H1 (cell line): Measurements from ENCODE around the gene PVR. TPM values are rescaled to one million over a fixed set of nuclear protein-coding genes. Genes with fewer than 3 reads are reported as not detected.

Experiments
- CTCF ChIA-PET: fragments of 300-600 bp; sonication (Branson Sonifier 250); formaldehyde crosslinking; loops from one replicate; lab custom pipeline; 2021; ENCODE audit not compliant: partially characterized antibody; lab: Charles Lee
- POLR2A ChIA-PET: fragments of 300-600 bp; sonication (Branson Sonifier 250); formaldehyde crosslinking; loops from one replicate; lab custom pipeline; 2021; ENCODE audit warnings: inconsistent platforms; ENCODE audit not compliant: partially characterized antibody; lab: Charles Lee
- DNase-seq, 2 experiments: peaks; one replicate each; pipeline versions ENCODE4 v3.0.0 to v3.0.0-alpha.2; 2010 to 2022; ENCODE audit warnings: low spot score in 2 of 2, low read depth in 1 of 2, mixed read lengths in 1 of 2
- FAIRE-seq: peaks from 2 replicates; lab custom pipeline; 2011; peaks lifted over from hg19 to GRCh38; lab: Jason Lieb, UNC
- H2AFZ ChIP-seq: 2 replicates; pipeline ENCODE4 v1.8.1; 2012; ENCODE audit warnings: low read length, inconsistent platforms
- H2AK5ac ChIP-seq: 2 replicates; pipeline ENCODE4 v1.6.1; 2013; ENCODE audit warnings: low read depth, low read length
- H2BK120ac ChIP-seq: replicated peaks from 2 replicates; pipeline ENCODE3; 2013; ENCODE audit warnings: low read depth, low read length, inconsistent platforms
- H2BK12ac ChIP-seq: 2 replicates; pipeline ENCODE4 v1.6.1; 2013; ENCODE audit warnings: low read depth, low read length
- H2BK15ac ChIP-seq: 2 replicates; pipeline ENCODE4 v1.6.1; 2013; ENCODE audit warnings: low read length
- H2BK20ac ChIP-seq: 2 replicates; pipeline ENCODE4 v1.6.1; 2013; ENCODE audit warnings: low read length
- H2BK5ac ChIP-seq: 2 replicates; pipeline ENCODE4 v1.6.1; 2013; ENCODE audit warnings: low read depth, low read length
- H3K14ac ChIP-seq: 2 replicates; pipeline ENCODE4 v1.6.1; 2013; ENCODE audit warnings: inconsistent platforms; ENCODE audit not compliant: insufficient read length
- H3K18ac ChIP-seq: 2 replicates; pipeline ENCODE4 v1.6.1; 2013; ENCODE audit warnings: low read length; ENCODE audit errors: extremely low read depth
- H3K23ac ChIP-seq: 2 replicates; pipeline ENCODE4 v1.6.1; 2013; ENCODE audit warnings: inconsistent platforms; ENCODE audit not compliant: insufficient read length
- H3K23me2 ChIP-seq: 2 replicates; pipeline ENCODE4 v1.6.1; 2013; ENCODE audit warnings: low read depth, low read length
- H3K27ac ChIP-seq: 2 replicates; pipeline ENCODE4 v1.6.1; 2011; ENCODE audit warnings: low read depth, low read length, inconsistent platforms
- H3K27me3 ChIP-seq, 4 experiments: replicated peaks in 1 of 4; 1 replicate in 1 of 4; 2 replicates in 3 of 4; pipeline versions ENCODE4 v1.6.1 to v1.8.1; 2011 to 2013; ENCODE audit warnings: low read length in 3 of 4, mild to moderate bottlenecking in 3 of 4, inconsistent platforms in 2 of 4, mixed read lengths in 2 of 4, moderate library complexity in 1 of 4; ENCODE audit not compliant: control insufficient read depth in 3 of 4, insufficient read depth in 3 of 4; ENCODE audit errors: extremely low read depth in 1 of 4
- H3K36me3 ChIP-seq, 4 experiments: 2 replicates each; pipeline versions ENCODE4 v1.6.1 to v1.8.1; 2011 to 2013; ENCODE audit warnings: mild to moderate bottlenecking in 4 of 4, low read length in 3 of 4, moderate library complexity in 2 of 4, control low read depth in 1 of 4, inconsistent platforms in 1 of 4; ENCODE audit not compliant: insufficient read depth in 4 of 4, control insufficient read depth in 2 of 4
- H3K4ac ChIP-seq: replicated peaks from 2 replicates; pipeline ENCODE3; 2013; ENCODE audit warnings: low read length, low read depth, mixed read lengths, inconsistent platforms; ENCODE audit not compliant: insufficient read length
- H3K4me1 ChIP-seq, 4 experiments: replicated peaks in 1 of 4; 1 replicate in 1 of 4; 2 replicates in 3 of 4; pipeline versions ENCODE4 v1.6.1 to v1.8.1; 2011 to 2013; ENCODE audit warnings: low read length in 3 of 4, inconsistent platforms in 2 of 4, mixed read lengths in 1 of 4; ENCODE audit not compliant: insufficient read depth in 4 of 4, control insufficient read depth in 3 of 4
- H3K4me2 ChIP-seq, 2 experiments: 2 replicates each; pipeline versions ENCODE4 v1.6.1 to v1.8.1; 2011 to 2013; ENCODE audit warnings: low read depth in 2 of 2, low read length in 2 of 2, control low read depth in 1 of 2, inconsistent platforms in 1 of 2, mild to moderate bottlenecking in 1 of 2; ENCODE audit not compliant: insufficient read depth in 1 of 2
- H3K4me3 ChIP-seq, 4 experiments: fragments of 200-600, 300-600 bp in 1 of 4; sonication (generic), shearing (Covaris generic), sonication (Bioruptor Twin) in 1 of 4; 2 replicates each; pipeline versions ENCODE4 v1.5.1 to v1.8.1; 2011 to 2016; ENCODE audit warnings: low read length in 4 of 4, low read depth in 3 of 4, control low read depth in 2 of 4, inconsistent platforms in 2 of 4, mild to moderate bottlenecking in 2 of 4, mixed read lengths in 1 of 4, moderate library complexity in 1 of 4; ENCODE audit not compliant: insufficient read depth in 2 of 4; ENCODE audit errors: extremely low read depth in 1 of 4
- H3K56ac ChIP-seq: replicated peaks from 2 replicates; pipeline ENCODE3; 2013; ENCODE audit warnings: low read depth, mild to moderate bottlenecking, mixed read lengths, low read length, inconsistent platforms; ENCODE audit not compliant: insufficient read length
- H3K79me1 ChIP-seq: 2 replicates; pipeline ENCODE4 v1.6.1; 2013; ENCODE audit warnings: low read depth, low read length, control low read depth
- H3K79me2 ChIP-seq, 2 experiments: 2 replicates each; pipeline versions ENCODE4 v1.6.1 to v1.8.1; 2012 to 2013; ENCODE audit warnings: low read length in 2 of 2, mild to moderate bottlenecking in 2 of 2, inconsistent platforms in 1 of 2; ENCODE audit not compliant: insufficient read depth in 2 of 2, control insufficient read depth in 1 of 2
- H3K9ac ChIP-seq, 4 experiments: replicated peaks in 1 of 4; 1 replicate in 1 of 4; 2 replicates in 3 of 4; pipeline versions ENCODE4 v1.6.1 to v1.8.1; 2011 to 2013; ENCODE audit warnings: low read depth in 3 of 4, low read length in 3 of 4, control low read depth in 2 of 4, mild to moderate bottlenecking in 2 of 4, moderate library complexity in 2 of 4, inconsistent platforms in 1 of 4; ENCODE audit errors: extremely low read depth in 1 of 4
- H3K9me3 ChIP-seq, 2 experiments: 2 replicates each; pipeline versions ENCODE4 v1.6.1 to v1.8.1; 2012 to 2013; ENCODE audit warnings: mild to moderate bottlenecking in 2 of 2, moderate library complexity in 2 of 2, control low read depth in 1 of 2, inconsistent platforms in 1 of 2, low read depth in 1 of 2, low read length in 1 of 2, mixed read lengths in 1 of 2; ENCODE audit not compliant: insufficient read depth in 2 of 2
- H4K20me1 ChIP-seq, 2 experiments: replicated peaks in 1 of 2; 2 replicates each; pipeline versions ENCODE3 to v1.8.1; 2011 to 2013; ENCODE audit warnings: inconsistent platforms in 2 of 2, low read length in 2 of 2, mild to moderate bottlenecking in 1 of 2; ENCODE audit not compliant: insufficient read depth in 2 of 2, control insufficient read depth in 1 of 2
- H4K5ac ChIP-seq: 2 replicates; pipeline ENCODE4 v1.6.1; 2013; ENCODE audit warnings: low read length, low read depth, mixed read lengths, inconsistent platforms; ENCODE audit not compliant: insufficient read length
- H4K8ac ChIP-seq: 2 replicates; pipeline ENCODE4 v1.8.0; 2013; ENCODE audit warnings: mild to moderate bottlenecking, moderate library complexity, low read length, inconsistent platforms; ENCODE audit not compliant: insufficient read depth; ENCODE audit errors: extremely low read depth
- H4K91ac ChIP-seq: replicated peaks from 2 replicates; pipeline ENCODE3; 2013; ENCODE audit warnings: low read length, mixed read lengths, inconsistent platforms; ENCODE audit not compliant: insufficient read length
- EGR1 ChIP-seq: IDR thresholded peaks from 2 replicates; pipeline ENCODE4 v1.6.1; 2011; ENCODE audit warnings: low read depth, low read length, borderline replicate concordance
- HDAC2 ChIP-seq, 2 experiments: fragments of 300-600 bp in 1 of 2; sonication (generic) in 1 of 2; IDR thresholded peaks; 2 replicates each; pipeline ENCODE4 v1.6.1; 2011 to 2012; ENCODE audit warnings: low read depth in 2 of 2, low read length in 2 of 2, mild to moderate bottlenecking in 2 of 2, moderate library complexity in 2 of 2, borderline replicate concordance in 1 of 2, inconsistent platforms in 1 of 2
- RFX5 ChIP-seq: IDR thresholded peaks from 2 replicates; pipeline ENCODE4 v1.6.1; 2011; ENCODE audit warnings: low read depth, low read length, improper control_type of control experiment, borderline replicate concordance
- TAF7 ChIP-seq: optimal IDR thresholded peaks from 2 replicates; pipeline ENCODE3; 2011; ENCODE audit warnings: low read depth, mild to moderate bottlenecking, inconsistent platforms, low read length, moderate library complexity, borderline replicate concordance
- WGBS, 2 experiments: shearing (Covaris generic) in 1 of 2; methylation state at CpG; one replicate each; pipeline versions ENCODE4 v1.1.6 to v1.1.7; 2013 to 2015; ENCODE audit warnings: low lambda C conversion rate in 2 of 2, mixed read lengths in 2 of 2, inconsistent platforms in 1 of 2, low coverage in 1 of 2, missing lambda C conversion rate in 1 of 2; ENCODE audit not compliant: insufficient replicate concordance in 2 of 2, insufficient coverage in 1 of 2, insufficient read length in 1 of 2; ENCODE audit errors: extremely low coverage in 1 of 2, missing lambda C conversion rate in 1 of 2; 5-methylcytosine and 5-hydroxymethylcytosine counted together
- polyA plus RNA-seq, 7 experiments: library from polyadenylated mRNA; depleted of rRNA in 3 of 7; stranded (reverse) in 5 of 7; unstranded in 2 of 7; fragments of >200 nt in 5 of 7; fragments of 200-250 nt in 2 of 7; gene quantifications; 1 replicate in 5 of 7; 2 replicates in 1 of 7; 4 replicates in 1 of 7; pipeline versions ENCODE4 v1.2.1 to v1.2.3, GENCODE V29; 2011 to 2013; ENCODE audit warnings: missing spikeins in 2 of 7, mixed read lengths in 2 of 7
- total RNA-seq: library from RNA; stranded (reverse); fragmentation: NEBNext Ultra II Directional; extraction: Animal tissue kit (Norgen Biotek cat#: 25700); gene quantifications from 2 replicates; pipeline ENCODE4 v1.2.1, GENCODE V29; 2021

Gene PVR
- total and polyA plus RNA-seq, 2 of the 8 experiments (the other 6 are each of a cell fraction or from before 2014, with no cell fraction given): 13.3 to 14.8 TPM

- Histone ChIP-seq H3K27me3 (0 out of 7 replicates have a peak, but pooled peaks cover 0 to 2% (median 0%) of the 10 kb centered on the region in 4 experiments), H3K79me2 (no peaks in the 10 kb centered on the region), H3K4ac (no peak overlapping the region), H3K4me1 (no peaks in the 10 kb centered on the region; a peak in 1 of 7 replicates), H3K18ac (no peak overlapping the region), H2BK12ac (no peak overlapping the region), H3K4me2 (no peak overlapping the region), H4K8ac (0 out of 2 replicates have a peak overlapping the region, but pooled peaks have one; percentile 42), H2AFZ (no peak overlapping the region), H3K27ac (no peak overlapping the region; the same call in 1 of the 2 replicates), H3K23ac (no peak overlapping the region), H2BK15ac (0 out of 2 replicates have a peak overlapping the region, but pooled peaks have one; percentile 29), H3K14ac (no peak overlapping the region), H4K91ac (peak overlapping the region; percentile 89), H3K9ac (no peak overlapping the region), H4K20me1 (no peaks in the 10 kb centered on the region), H3K56ac (no peak overlapping the region), H3K9me3 (no peaks in the 10 kb centered on the region), H2BK5ac (no peak overlapping the region), H3K79me1 (no peaks in the 10 kb centered on the region), H3K4me3 (no peak overlapping the region), H3K36me3 (no peaks in the 10 kb centered on the region), H2BK120ac (no peak overlapping the region), H4K5ac (no peak overlapping the region), H2BK20ac (no peak overlapping the region), H3K23me2 (no peaks in the 10 kb centered on the region; the same call in 1 of the 2 replicates), H2AK5ac (no peak overlapping the region)
- no peak for TF ChIP-seq EGR1
- no peak for TF ChIP-seq HDAC2 (IDR thresholded peaks at IDR 0.05; ENCODE audit: borderline replicate concordance in 1 of 2, low read depth in 2 of 2, low read length in 2 of 2)
- no peak for TF ChIP-seq RFX5
- no peak for TF ChIP-seq TAF7
- 98% methylated on average over 16 of the region's 28 CpGs; no CpG with 5 or more reads in 1 of the 2 experiments for WGBS, 2 experiments
- FAIRE-seq (no peak), DNase-seq (no peak)
- CTCF ChIA-PET: interaction anchor here (1.2 to 1.9 kb wide), 2 partner anchors 15 to 133 kb away, joined by 3 to 5 read pairs; no protein-coding TSS in a partner anchor
- POLR2A ChIA-PET: interaction anchor here (1.3 kb wide), 1 partner anchor 9 kb away, joined by 6 read pairs; no protein-coding TSS in a partner anchor
Measured at GRCh38 chr19:44703336-44704078, 59.8 kb downstream of the PVR start.
